ENCODE results near the gene EFHC2.

DNA sequence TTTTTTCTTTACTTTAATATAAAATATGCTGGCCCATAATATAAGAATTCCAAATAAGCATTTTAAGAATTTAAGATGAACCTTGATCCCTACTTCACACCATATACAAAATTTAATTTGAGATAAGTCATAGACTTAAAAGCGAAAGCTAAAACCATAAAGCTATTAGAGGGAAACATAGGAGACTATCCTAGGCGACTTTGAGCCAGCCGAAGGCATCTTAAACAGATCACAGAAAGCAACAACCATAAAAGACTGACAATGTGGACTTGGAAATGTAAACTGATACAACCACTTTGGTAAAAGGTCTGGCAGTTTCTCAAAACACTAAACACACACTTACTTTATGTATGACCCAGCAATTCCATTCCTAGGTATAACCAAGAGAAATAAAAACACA is 125.0 kb downstream of the EFHC2 start:
- TF ChIP-seq, protein P1, sequence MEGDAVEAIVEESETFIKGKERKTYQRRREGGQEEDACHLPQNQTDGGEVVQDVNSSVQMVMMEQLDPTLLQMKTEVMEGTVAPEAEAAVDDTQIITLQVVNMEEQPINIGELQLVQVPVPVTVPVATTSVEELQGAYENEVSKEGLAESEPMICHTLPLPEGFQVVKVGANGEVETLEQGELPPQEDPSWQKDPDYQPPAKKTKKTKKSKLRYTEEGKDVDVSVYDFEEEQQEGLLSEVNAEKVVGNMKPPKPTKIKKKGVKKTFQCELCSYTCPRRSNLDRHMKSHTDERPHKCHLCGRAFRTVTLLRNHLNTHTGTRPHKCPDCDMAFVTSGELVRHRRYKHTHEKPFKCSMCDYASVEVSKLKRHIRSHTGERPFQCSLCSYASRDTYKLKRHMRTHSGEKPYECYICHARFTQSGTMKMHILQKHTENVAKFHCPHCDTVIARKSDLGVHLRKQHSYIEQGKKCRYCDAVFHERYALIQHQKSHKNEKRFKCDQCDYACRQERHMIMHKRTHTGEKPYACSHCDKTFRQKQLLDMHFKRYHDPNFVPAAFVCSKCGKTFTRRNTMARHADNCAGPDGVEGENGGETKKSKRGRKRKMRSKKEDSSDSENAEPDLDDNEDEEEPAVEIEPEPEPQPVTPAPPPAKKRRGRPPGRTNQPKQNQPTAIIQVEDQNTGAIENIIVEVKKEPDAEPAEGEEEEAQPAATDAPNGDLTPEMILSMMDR (IDR thresholded peaks at IDR 0.05; ENCODE audit: low read depth, low read length, poor library complexity, severe bottlenecking): no peak
- no peak for TF ChIP-seq EZH2phosphoT487 (IDR thresholded peaks at IDR 0.05; ENCODE audit: borderline replicate concordance, low read length)
